22Rv1 (cell line): ENCODE results near the gene TMEM219.

Experiments
- H3K27ac ChIP-seq: fragments of 450-650 bp; 2 replicates; pipeline ENCODE4 v1.5.1; 2017
- ZFX ChIP-seq: fragments of 450-650 bp; IDR thresholded peaks from 2 replicates; pipeline ENCODE4 v1.6.1; 2017; ENCODE audit warnings: antibody characterized with exemption, borderline replicate concordance
- TF ChIP-seq, protein P1 (sequence below): fragments of 450-650 bp; IDR thresholded peaks from 2 replicates; pipeline ENCODE4 v1.5.1; 2017; ENCODE audit warnings: mild to moderate bottlenecking

The TMEM219 gene

DNA sequence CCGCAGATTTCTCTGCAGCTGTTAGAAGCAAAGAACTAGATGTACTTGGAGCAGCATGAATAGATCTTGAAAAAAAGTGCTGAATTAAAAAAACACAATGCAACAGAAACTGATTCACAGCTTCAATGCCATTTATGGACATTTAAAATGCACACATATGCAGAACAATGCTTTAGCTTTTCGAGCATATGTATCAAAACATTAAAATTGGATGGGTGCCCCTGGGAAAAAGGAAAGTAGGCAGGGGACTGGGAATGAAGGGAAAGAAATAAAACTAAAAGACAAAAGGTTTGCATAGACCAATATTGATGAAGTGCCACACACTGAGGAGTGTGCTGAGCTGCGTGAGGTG lies 40.9 kb upstream of the TMEM219 start:
- 0 out of 2 replicates have a peak overlapping the region, but pooled peaks have one; percentile 9 for H3K27ac ChIP-seq
- no peak for TF ChIP-seq ZFX
- TF ChIP-seq, protein P1, sequence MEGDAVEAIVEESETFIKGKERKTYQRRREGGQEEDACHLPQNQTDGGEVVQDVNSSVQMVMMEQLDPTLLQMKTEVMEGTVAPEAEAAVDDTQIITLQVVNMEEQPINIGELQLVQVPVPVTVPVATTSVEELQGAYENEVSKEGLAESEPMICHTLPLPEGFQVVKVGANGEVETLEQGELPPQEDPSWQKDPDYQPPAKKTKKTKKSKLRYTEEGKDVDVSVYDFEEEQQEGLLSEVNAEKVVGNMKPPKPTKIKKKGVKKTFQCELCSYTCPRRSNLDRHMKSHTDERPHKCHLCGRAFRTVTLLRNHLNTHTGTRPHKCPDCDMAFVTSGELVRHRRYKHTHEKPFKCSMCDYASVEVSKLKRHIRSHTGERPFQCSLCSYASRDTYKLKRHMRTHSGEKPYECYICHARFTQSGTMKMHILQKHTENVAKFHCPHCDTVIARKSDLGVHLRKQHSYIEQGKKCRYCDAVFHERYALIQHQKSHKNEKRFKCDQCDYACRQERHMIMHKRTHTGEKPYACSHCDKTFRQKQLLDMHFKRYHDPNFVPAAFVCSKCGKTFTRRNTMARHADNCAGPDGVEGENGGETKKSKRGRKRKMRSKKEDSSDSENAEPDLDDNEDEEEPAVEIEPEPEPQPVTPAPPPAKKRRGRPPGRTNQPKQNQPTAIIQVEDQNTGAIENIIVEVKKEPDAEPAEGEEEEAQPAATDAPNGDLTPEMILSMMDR, result no peak

DNA sequence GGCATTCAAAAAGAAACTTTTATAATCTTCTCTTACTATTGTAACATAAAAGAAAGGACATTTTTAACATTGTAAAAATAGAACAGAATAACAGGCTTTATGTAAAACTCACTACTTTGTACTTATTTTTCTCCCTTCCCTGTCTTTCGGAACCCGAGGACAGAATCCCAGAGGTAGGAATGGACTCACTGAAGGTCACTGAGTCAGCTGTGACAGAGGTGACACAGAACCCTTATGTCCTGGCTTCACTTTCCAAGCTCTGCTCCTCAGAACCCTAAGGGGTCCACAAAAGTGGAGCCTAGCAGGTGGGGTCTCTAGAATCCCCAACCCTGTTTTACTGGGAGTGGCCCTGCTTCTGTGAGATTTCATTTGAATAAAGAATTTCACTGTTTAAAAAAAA lies 39.6 kb upstream of the TMEM219 start:
- no peak for TF ChIP-seq ZFX
- TF ChIP-seq, protein P1, result no peak
- H3K27ac ChIP-seq, result no peak overlapping the region

DNA sequence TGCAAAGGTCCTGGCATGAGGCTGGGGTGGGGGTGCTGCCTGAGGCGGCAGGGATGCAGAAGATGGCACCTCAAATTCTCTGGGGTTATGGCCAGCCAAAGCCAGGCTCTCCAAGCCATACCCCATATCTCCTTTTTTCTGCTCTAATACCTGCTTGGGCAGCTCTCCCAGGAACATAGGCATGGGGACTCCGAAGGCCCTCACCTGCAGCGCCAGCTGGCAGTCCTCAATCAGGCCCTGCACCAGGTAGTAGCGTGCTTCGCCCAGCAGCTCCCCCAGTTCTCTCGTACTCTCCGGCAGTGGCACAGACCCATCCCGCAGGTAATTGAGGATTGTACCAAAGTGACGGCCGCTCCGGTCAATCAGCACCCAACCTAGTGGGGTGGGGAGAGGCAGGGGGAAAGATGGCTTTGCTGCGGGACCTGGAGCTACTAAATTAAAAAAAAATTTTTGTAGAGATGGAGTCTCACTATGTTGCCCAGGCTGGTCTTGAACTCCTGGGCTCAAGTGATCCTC lies 38.8 kb upstream of the TMEM219 start:
- no peak overlapping the region for H3K27ac ChIP-seq
- TF ChIP-seq, protein P1, result no peak
- no peak for TF ChIP-seq ZFX

DNA sequence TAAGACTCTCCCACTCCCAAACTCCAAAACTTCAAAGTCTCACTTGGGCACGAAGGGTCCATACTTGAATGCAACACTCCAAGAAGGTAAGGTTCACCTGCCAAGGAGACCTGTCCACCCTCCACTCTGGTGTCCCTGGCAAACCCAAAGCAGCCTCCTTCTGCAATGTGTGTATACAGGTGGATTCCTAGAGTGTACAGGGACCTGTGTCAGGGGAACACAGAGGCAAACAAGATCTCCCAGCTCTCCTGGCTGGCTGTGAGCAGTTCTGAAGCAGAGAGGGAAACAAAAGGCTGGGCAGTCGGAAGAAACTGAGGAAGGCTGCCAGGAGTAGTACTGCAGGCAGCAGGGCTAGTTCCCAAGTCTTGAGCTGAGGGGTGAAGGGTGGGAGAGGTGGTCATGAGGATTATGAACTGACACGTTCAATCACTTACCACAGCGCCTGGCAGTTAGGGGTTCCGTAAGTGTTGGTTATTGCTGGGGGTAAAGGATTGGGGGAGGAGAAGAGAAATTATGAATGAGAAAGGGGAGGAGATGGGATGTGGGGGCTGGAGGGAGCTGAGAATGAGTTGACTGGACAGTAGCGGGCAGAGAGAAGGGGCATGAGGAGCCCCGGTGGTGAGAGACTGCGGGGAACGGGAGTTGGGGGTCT lies 36.6 kb upstream of the TMEM219 start:
- H3K27ac ChIP-seq, result peak overlapping the region; percentile 83

DNA sequence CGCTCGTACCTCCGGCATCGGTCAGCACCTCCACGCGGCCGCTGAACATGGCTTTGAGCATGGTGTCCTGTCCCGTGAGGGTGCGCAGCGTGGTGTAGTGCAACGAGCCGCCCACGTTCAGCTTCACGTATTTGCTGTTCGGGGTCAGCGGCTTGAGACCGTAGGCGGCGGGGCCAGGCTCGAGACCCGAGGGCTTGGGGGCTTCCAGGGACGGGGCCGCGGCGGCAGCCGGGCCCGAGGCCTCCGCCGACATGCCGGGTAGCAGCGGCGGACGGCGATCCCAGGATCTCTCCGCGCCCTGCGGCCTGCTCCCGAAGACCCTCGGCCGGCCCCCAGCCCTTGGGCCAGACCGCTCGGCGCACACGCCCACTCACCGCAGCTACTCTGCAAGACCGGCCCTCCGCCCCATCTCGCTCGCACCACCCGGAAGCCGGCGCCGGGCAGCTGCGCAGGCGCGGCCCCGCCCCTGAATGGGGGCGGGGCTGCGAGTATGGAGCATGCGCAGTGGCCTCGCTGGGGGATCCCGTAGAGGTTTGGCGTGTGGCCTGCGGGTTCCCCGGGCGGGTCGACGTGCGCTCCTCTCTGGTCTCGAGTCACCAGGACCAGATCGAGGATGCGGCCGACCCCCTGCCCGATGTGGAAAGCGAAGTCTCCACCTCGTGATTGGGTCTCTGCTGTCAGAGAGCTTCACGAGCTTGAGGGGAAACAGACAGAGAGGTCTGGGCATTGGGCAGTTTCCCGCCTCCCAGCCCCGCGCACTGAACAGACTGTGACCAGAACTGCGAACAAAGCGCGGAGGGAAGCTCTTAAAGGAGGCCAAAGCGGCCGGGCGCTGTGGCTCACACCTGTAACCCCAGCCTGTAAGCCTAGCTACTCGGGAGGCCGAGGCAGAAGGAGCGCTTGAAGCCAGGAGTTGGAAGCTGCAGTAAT lies 35.8 kb upstream of the TMEM219 start, which contains the start of gene KCTD13:
KCTD13 (minus strand) TSS at position 446 of the 930 bp plus-strand sequence; CDS start at position 253, 193 bp downstream.
- no peak for TF ChIP-seq ZFX
- TF ChIP-seq, protein P1, result no peak
- H3K27ac ChIP-seq, result peak within 1 kb of the TSS; percentile 83

More for the DNA sequence above, 36.6 kb upstream of the TMEM219 start:
- TF ChIP-seq, protein P1, result no peak
- TF ChIP-seq ZFX, result no peak

DNA sequence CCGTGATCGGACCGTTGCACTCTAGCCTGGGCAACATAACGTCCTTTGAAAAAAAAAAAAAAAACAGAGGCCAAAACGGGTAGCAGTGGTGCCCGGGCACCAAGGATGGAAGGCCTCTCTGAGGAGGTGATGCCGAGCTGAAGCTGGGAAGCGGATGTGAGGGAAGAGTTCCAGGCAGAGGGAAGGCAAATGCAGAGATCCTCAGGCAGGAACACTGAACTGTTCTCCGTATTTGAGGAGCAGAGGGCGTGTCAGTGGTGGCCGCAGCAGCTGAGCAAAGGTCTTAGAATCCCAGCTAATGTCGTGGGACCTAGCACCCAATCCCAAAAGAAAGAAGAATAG lies 35.2 kb upstream of the TMEM219 start:
- TF ChIP-seq, protein P1, result no peak
- no peak for TF ChIP-seq ZFX

More for the DNA sequence above, 35.2 kb upstream of the TMEM219 start:
- peak overlapping the region; percentile 83 for H3K27ac ChIP-seq
